ENCODE results near the gene MARK1.

Gene MARK1

GRCh38 chr1:220552672-220553260, 24.8 kb downstream of the MARK1 start:
- no peak overlapping the region for H3K4me3 ChIP-seq (ENCODE audit: low read depth in 1 of 2, low read length in 2 of 2)
- H3K4me1 ChIP-seq (ENCODE audit: insufficient read depth, low read length): no peaks in the 10 kb centered on the region
- no peaks in the 10 kb centered on the region for H3K27me3 ChIP-seq (ENCODE audit: insufficient read depth, low read length, poor library complexity)
- TF ChIP-seq CTCF (IDR thresholded peaks at IDR 0.05; ENCODE audit: borderline replicate concordance, extremely low read depth, low read length, poor library complexity, severe bottlenecking) (no peak), EZH2 (IDR thresholded peaks at IDR 0.05; ENCODE audit: borderline replicate concordance, low read depth, low read length, severe bottlenecking) (no peak)
- DNase-seq (no peak), ATAC-seq (ENCODE audit: insufficient read depth, low read depth) (no peak)
- no peaks in the 10 kb centered on the region for H3K36me3 ChIP-seq (ENCODE audit: insufficient read depth, low read length)
- H3K79me2 ChIP-seq (ENCODE audit: insufficient read depth, low read length): no peaks in the 10 kb centered on the region
- no peak overlapping the region for H3K9ac ChIP-seq (ENCODE audit: low read depth, low read length)
- no peak overlapping the region for H3K27ac ChIP-seq (ENCODE audit: low read length)
- no peak overlapping the region for H3K4me2 ChIP-seq (ENCODE audit: insufficient read depth, low read length)
- H2AFZ ChIP-seq (ENCODE audit: low read depth, low read length): no peak overlapping the region
- no peaks in the 10 kb centered on the region for H3K9me3 ChIP-seq (ENCODE audit: insufficient read depth, low read length, severe bottlenecking)
- H4K20me1 ChIP-seq (ENCODE audit: insufficient read depth, low read length): no peaks in the 10 kb centered on the region

DNA sequence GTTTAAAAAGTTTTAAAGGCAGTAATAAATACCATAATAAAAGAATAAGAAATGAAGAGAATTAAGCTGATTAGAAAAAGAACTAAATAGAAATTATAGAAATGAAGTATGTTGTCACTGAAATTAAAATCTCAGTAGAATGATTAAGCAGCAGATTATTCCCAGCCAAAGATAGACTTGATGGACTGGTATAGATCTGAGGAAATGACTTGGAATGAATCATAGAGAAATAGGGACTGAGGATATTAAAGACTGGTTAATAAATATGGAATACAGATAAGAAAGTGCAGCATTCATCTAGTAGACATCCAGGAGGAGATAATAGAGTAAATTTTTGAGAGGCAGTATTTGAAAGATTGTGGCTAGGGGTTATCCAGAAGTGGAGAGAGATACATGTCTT, 28.7 kb downstream of the MARK1 start:
- H3K9ac ChIP-seq (ENCODE audit: low read depth, low read length): no peak overlapping the region
- no peaks in the 10 kb centered on the region for H3K4me1 ChIP-seq (ENCODE audit: insufficient read depth, low read length)
- H3K27ac ChIP-seq (ENCODE audit: low read length): no peak overlapping the region
- H3K9me3 ChIP-seq (ENCODE audit: insufficient read depth, low read length, severe bottlenecking): no peaks in the 10 kb centered on the region
- H3K4me2 ChIP-seq (ENCODE audit: insufficient read depth, low read length): no peak overlapping the region
- H3K36me3 ChIP-seq (ENCODE audit: insufficient read depth, low read length): no peaks in the 10 kb centered on the region
- ATAC-seq (ENCODE audit: insufficient read depth, low read depth) (no peak), DNase-seq (no peak)
- H3K4me3 ChIP-seq (ENCODE audit: low read depth in 1 of 2, low read length in 2 of 2): no peak overlapping the region
- no peaks in the 10 kb centered on the region for H3K27me3 ChIP-seq (ENCODE audit: insufficient read depth, low read length, poor library complexity)
- H2AFZ ChIP-seq (ENCODE audit: low read depth, low read length): no peak overlapping the region
- no peaks in the 10 kb centered on the region for H4K20me1 ChIP-seq (ENCODE audit: insufficient read depth, low read length)
- TF ChIP-seq EZH2 (IDR thresholded peaks at IDR 0.05; ENCODE audit: borderline replicate concordance, low read depth, low read length, severe bottlenecking) (no peak), CTCF (IDR thresholded peaks at IDR 0.05; ENCODE audit: borderline replicate concordance, extremely low read depth, low read length, poor library complexity, severe bottlenecking) (no peak)
- H3K79me2 ChIP-seq (ENCODE audit: insufficient read depth, low read length): no peaks in the 10 kb centered on the region

- H3K27ac ChIP-seq (ENCODE audit: low read length): no peak overlapping the region
- no peaks in the 10 kb centered on the region for H3K36me3 ChIP-seq (ENCODE audit: insufficient read depth, low read length)
- no peak overlapping the region for H3K4me3 ChIP-seq (ENCODE audit: low read depth in 1 of 2, low read length in 2 of 2)
- ATAC-seq (ENCODE audit: insufficient read depth, low read depth) (no peak), DNase-seq (no peak)
- H3K9ac ChIP-seq (ENCODE audit: low read depth, low read length): no peak overlapping the region
- H2AFZ ChIP-seq (ENCODE audit: low read depth, low read length): no peak overlapping the region
- no peaks in the 10 kb centered on the region for H3K9me3 ChIP-seq (ENCODE audit: insufficient read depth, low read length, severe bottlenecking)
- TF ChIP-seq EZH2 (IDR thresholded peaks at IDR 0.05; ENCODE audit: borderline replicate concordance, low read depth, low read length, severe bottlenecking) (no peak), CTCF (IDR thresholded peaks at IDR 0.05; ENCODE audit: borderline replicate concordance, extremely low read depth, low read length, poor library complexity, severe bottlenecking) (no peak)
- H3K27me3 ChIP-seq (ENCODE audit: insufficient read depth, low read length, poor library complexity): no peaks in the 10 kb centered on the region
- no peaks in the 10 kb centered on the region for H3K79me2 ChIP-seq (ENCODE audit: insufficient read depth, low read length)
- no peaks in the 10 kb centered on the region for H3K4me1 ChIP-seq (ENCODE audit: insufficient read depth, low read length)
- no peak overlapping the region for H3K4me2 ChIP-seq (ENCODE audit: insufficient read depth, low read length)
- H4K20me1 ChIP-seq (ENCODE audit: insufficient read depth, low read length): no peaks in the 10 kb centered on the region
These were observed 35.6 kb downstream of the MARK1 start for GRCh38 chr1:220563564-220563963.

DNA sequence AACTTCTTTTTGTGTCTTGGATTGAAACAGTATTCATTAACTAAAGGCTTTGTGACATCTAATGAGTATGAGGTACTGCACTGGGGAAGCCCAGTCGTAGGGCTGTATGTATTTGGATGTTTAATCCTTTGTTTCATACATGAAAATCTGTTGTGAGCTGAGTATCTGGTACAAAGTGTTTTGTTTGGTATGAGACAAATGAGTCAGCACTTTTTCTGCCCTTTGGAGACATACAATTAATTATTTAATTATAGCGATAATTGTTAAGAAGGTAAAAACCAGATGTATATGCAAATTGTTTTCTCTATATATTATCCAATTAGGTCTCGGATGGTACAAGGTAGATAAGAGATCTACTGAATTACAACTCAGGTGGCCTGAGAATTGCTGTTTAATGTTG, 36.3 kb downstream of the MARK1 start:
- no peak overlapping the region for H3K4me3 ChIP-seq (ENCODE audit: low read depth in 1 of 2, low read length in 2 of 2)
- H3K9me3 ChIP-seq (ENCODE audit: insufficient read depth, low read length, severe bottlenecking): no peaks in the 10 kb centered on the region
- no peak overlapping the region for H2AFZ ChIP-seq (ENCODE audit: low read depth, low read length)
- H3K9ac ChIP-seq (ENCODE audit: low read depth, low read length): no peak overlapping the region
- no peaks in the 10 kb centered on the region for H4K20me1 ChIP-seq (ENCODE audit: insufficient read depth, low read length)
- no peak overlapping the region for H3K4me2 ChIP-seq (ENCODE audit: insufficient read depth, low read length)
- no peak for DNase-seq
- TF ChIP-seq EZH2 (IDR thresholded peaks at IDR 0.05; ENCODE audit: borderline replicate concordance, low read depth, low read length, severe bottlenecking) (no peak), CTCF (IDR thresholded peaks at IDR 0.05; ENCODE audit: borderline replicate concordance, extremely low read depth, low read length, poor library complexity, severe bottlenecking) (no peak)
- ATAC-seq (ENCODE audit: insufficient read depth, low read depth): no peak
- H3K27me3 ChIP-seq (ENCODE audit: insufficient read depth, low read length, poor library complexity): no peaks in the 10 kb centered on the region
- H3K79me2 ChIP-seq (ENCODE audit: insufficient read depth, low read length): no peaks in the 10 kb centered on the region
- no peaks in the 10 kb centered on the region for H3K36me3 ChIP-seq (ENCODE audit: insufficient read depth, low read length)
- H3K27ac ChIP-seq (ENCODE audit: low read length): no peak overlapping the region
- no peaks in the 10 kb centered on the region for H3K4me1 ChIP-seq (ENCODE audit: insufficient read depth, low read length)

Measured in DND-41 (cell line).